ENCODE measurements around the gene WAS.

The WAS gene

GRCh38 chrX:48714573-48714972, 31.0 kb downstream of the WAS start:
- Histone ChIP-seq H3K9me3 (ENCODE audit: insufficient read depth, low read depth, low read length) (no peaks in the 10 kb centered on the region), H3K9ac (ENCODE audit: low read length) (no peak overlapping the region)
- no CpG with 5 or more reads among the region's 5 CpGs for WGBS (ENCODE audit: extremely low coverage, insufficient coverage, insufficient read length)

GRCh38 chrX:48715072-48715471, 31.5 kb downstream of the WAS start:
- no peak for DNase-seq
- no peak overlapping the region for H2AFZ ChIP-seq (ENCODE audit: insufficient read depth, low read length, poor library complexity)
- no peak overlapping the region for H4K12ac ChIP-seq (ENCODE audit: low read depth, low read length)
- no peak overlapping the region for H4K91ac ChIP-seq (ENCODE audit: low read depth, low read length)
- no peak overlapping the region for H3K18ac ChIP-seq (ENCODE audit: low read length)
- no peak overlapping the region for H3K14ac ChIP-seq (ENCODE audit: low read length)
- H4K8ac ChIP-seq (ENCODE audit: low read depth, low read length) = no peak overlapping the region
- H3K4me3 ChIP-seq (ENCODE audit: low read depth, low read length) = no peak overlapping the region
- no peak overlapping the region for H3K27ac ChIP-seq (ENCODE audit: low read depth, low read length)
- no peak overlapping the region for H3K23ac ChIP-seq (ENCODE audit: low read length)
- no peaks in the 10 kb centered on the region for H3K79me1 ChIP-seq (ENCODE audit: low read length)
- no peaks in the 10 kb centered on the region for H3K9me3 ChIP-seq (ENCODE audit: insufficient read depth, low read depth, low read length)
- H3K9ac ChIP-seq (ENCODE audit: low read length) = no peak overlapping the region
- no peak overlapping the region for H3K4ac ChIP-seq (ENCODE audit: low read depth, low read length)
- no peak overlapping the region for H2AK5ac ChIP-seq (ENCODE audit: low read length)
- H3K79me2 ChIP-seq (ENCODE audit: control insufficient read depth, insufficient read depth, low read length, poor library complexity) = no peaks in the 10 kb centered on the region
- no peaks in the 10 kb centered on the region for H3K36me3 ChIP-seq (ENCODE audit: control insufficient read depth in 1 of 2, insufficient read depth in 2 of 2, low read length in 2 of 2)
- no peak overlapping the region for H2BK120ac ChIP-seq (ENCODE audit: insufficient read depth, low read length, poor library complexity)
- H3K4me1 ChIP-seq (ENCODE audit: control insufficient read depth in 1 of 2, insufficient read depth in 2 of 2, low read length in 2 of 2) = peaks cover 0 to 6% of the 10 kb centered on the region in 2 experiments
- WGBS (ENCODE audit: extremely low coverage, insufficient coverage, insufficient read length) = no CpG with 5 or more reads among the region's 2 CpGs
- no peak overlapping the region for H2BK12ac ChIP-seq (ENCODE audit: low read length)
- H3K27me3 ChIP-seq (ENCODE audit: insufficient read depth, low read length) = no peaks in the 10 kb centered on the region
- no peak overlapping the region for H2BK5ac ChIP-seq (ENCODE audit: low read depth, low read length, poor library complexity)
- no peak overlapping the region for H3K4me2 ChIP-seq (ENCODE audit: low read length)

More at GRCh38 chrX:48714573-48714972, 31.0 kb downstream of the WAS start:
- Histone ChIP-seq H4K8ac (ENCODE audit: low read depth, low read length) (no peak overlapping the region), H3K4me1 (ENCODE audit: control insufficient read depth in 1 of 2, insufficient read depth in 2 of 2, low read length in 2 of 2) (peaks cover 0 to 6% of the 10 kb centered on the region in 2 experiments), H3K4me2 (ENCODE audit: low read length) (no peak overlapping the region), H2BK120ac (ENCODE audit: insufficient read depth, low read length, poor library complexity) (no peak overlapping the region), H3K23ac (ENCODE audit: low read length) (no peak overlapping the region), H2AFZ (ENCODE audit: insufficient read depth, low read length, poor library complexity) (no peak overlapping the region), H3K18ac (ENCODE audit: low read length) (no peak overlapping the region), H2AK5ac (ENCODE audit: low read length) (no peak overlapping the region), H3K14ac (ENCODE audit: low read length) (no peak overlapping the region), H4K12ac (ENCODE audit: low read depth, low read length) (no peak overlapping the region), H3K27me3 (ENCODE audit: insufficient read depth, low read length) (no peaks in the 10 kb centered on the region), H3K79me1 (ENCODE audit: low read length) (no peaks in the 10 kb centered on the region), H3K36me3 (ENCODE audit: control insufficient read depth in 1 of 2, insufficient read depth in 2 of 2, low read length in 2 of 2) (no peaks in the 10 kb centered on the region), H4K91ac (ENCODE audit: low read depth, low read length) (no peak overlapping the region), H3K79me2 (ENCODE audit: control insufficient read depth, insufficient read depth, low read length, poor library complexity) (no peaks in the 10 kb centered on the region), H3K4me3 (ENCODE audit: low read depth, low read length) (no peak overlapping the region), H2BK12ac (ENCODE audit: low read length) (no peak overlapping the region), H3K27ac (ENCODE audit: low read depth, low read length) (no peak overlapping the region), H2BK5ac (ENCODE audit: low read depth, low read length, poor library complexity) (no peak overlapping the region), H3K4ac (ENCODE audit: low read depth, low read length) (no peak overlapping the region)
- no peak for DNase-seq

GRCh38 chrX:48715876-48716502, 32.4 kb downstream of the WAS start:
- H3K9ac ChIP-seq (ENCODE audit: low read length) = no peak overlapping the region

GRCh38 chrX:48719958-48720357, 36.4 kb downstream of the WAS start:
- Histone ChIP-seq H2AK5ac (ENCODE audit: low read length) (no peak overlapping the region), H3K14ac (ENCODE audit: low read length) (no peak overlapping the region), H3K27me3 (ENCODE audit: insufficient read depth, low read length) (no peaks in the 10 kb centered on the region), H4K8ac (ENCODE audit: low read depth, low read length) (no peak overlapping the region), H3K23ac (ENCODE audit: low read length) (no peak overlapping the region), H3K4me1 (ENCODE audit: control insufficient read depth in 1 of 2, insufficient read depth in 2 of 2, low read length in 2 of 2) (no peaks in the 10 kb centered on the region), H2BK5ac (ENCODE audit: low read depth, low read length, poor library complexity) (no peak overlapping the region), H3K4me3 (ENCODE audit: low read depth, low read length) (no peak overlapping the region), H3K9me3 (ENCODE audit: insufficient read depth, low read depth, low read length) (no peaks in the 10 kb centered on the region), H4K12ac (ENCODE audit: low read depth, low read length) (no peak overlapping the region), H3K9ac (ENCODE audit: low read length) (no peak overlapping the region), H2BK12ac (ENCODE audit: low read length) (no peak overlapping the region), H4K91ac (ENCODE audit: low read depth, low read length) (no peak overlapping the region), H2BK120ac (ENCODE audit: insufficient read depth, low read length, poor library complexity) (no peak overlapping the region), H3K79me1 (ENCODE audit: low read length) (no peaks in the 10 kb centered on the region), H3K4me2 (ENCODE audit: low read length) (no peak overlapping the region), H3K36me3 (ENCODE audit: control insufficient read depth in 1 of 2, insufficient read depth in 2 of 2, low read length in 2 of 2) (no peaks in the 10 kb centered on the region), H3K79me2 (ENCODE audit: control insufficient read depth, insufficient read depth, low read length, poor library complexity) (no peaks in the 10 kb centered on the region), H3K4ac (ENCODE audit: low read depth, low read length) (no peak overlapping the region), H3K18ac (ENCODE audit: low read length) (no peak overlapping the region), H2AFZ (ENCODE audit: insufficient read depth, low read length, poor library complexity) (no peak overlapping the region), H3K27ac (ENCODE audit: low read depth, low read length) (no peak overlapping the region)
- no CpG with 5 or more reads among the region's 2 CpGs for WGBS (ENCODE audit: extremely low coverage, insufficient coverage, insufficient read length)
- no peak for DNase-seq

More at GRCh38 chrX:48715876-48716502, 32.4 kb downstream of the WAS start:
- no peak overlapping the region for H2AFZ ChIP-seq (ENCODE audit: insufficient read depth, low read length, poor library complexity)
- H3K79me1 ChIP-seq (ENCODE audit: low read length) = no peaks in the 10 kb centered on the region
- no peak overlapping the region for H3K14ac ChIP-seq (ENCODE audit: low read length)
- no peak overlapping the region for H3K4me3 ChIP-seq (ENCODE audit: low read depth, low read length)
- H3K9me3 ChIP-seq (ENCODE audit: insufficient read depth, low read depth, low read length) = no peaks in the 10 kb centered on the region
- no peaks in the 10 kb centered on the region for H3K79me2 ChIP-seq (ENCODE audit: control insufficient read depth, insufficient read depth, low read length, poor library complexity)
- no peak overlapping the region for H4K91ac ChIP-seq (ENCODE audit: low read depth, low read length)
- H3K27me3 ChIP-seq (ENCODE audit: insufficient read depth, low read length) = no peaks in the 10 kb centered on the region
- no CpG with 5 or more reads among the region's 4 CpGs for WGBS (ENCODE audit: extremely low coverage, insufficient coverage, insufficient read length)
- no peak overlapping the region for H2BK12ac ChIP-seq (ENCODE audit: low read length)
- H3K27ac ChIP-seq (ENCODE audit: low read depth, low read length) = no peak overlapping the region
- H2BK120ac ChIP-seq (ENCODE audit: insufficient read depth, low read length, poor library complexity) = no peak overlapping the region
- H3K4me1 ChIP-seq (ENCODE audit: control insufficient read depth in 1 of 2, insufficient read depth in 2 of 2, low read length in 2 of 2) = peaks cover 0 to 6% of the 10 kb centered on the region in 2 experiments
- no peak overlapping the region for H3K23ac ChIP-seq (ENCODE audit: low read length)
- no peak overlapping the region for H4K8ac ChIP-seq (ENCODE audit: low read depth, low read length)
- no peak overlapping the region for H3K4ac ChIP-seq (ENCODE audit: low read depth, low read length)
- H3K4me2 ChIP-seq (ENCODE audit: low read length) = no peak overlapping the region
- no peak overlapping the region for H3K18ac ChIP-seq (ENCODE audit: low read length)
- H4K12ac ChIP-seq (ENCODE audit: low read depth, low read length) = no peak overlapping the region
- no peak overlapping the region for H2BK5ac ChIP-seq (ENCODE audit: low read depth, low read length, poor library complexity)
- no peak overlapping the region for H2AK5ac ChIP-seq (ENCODE audit: low read length)
- no peaks in the 10 kb centered on the region for H3K36me3 ChIP-seq (ENCODE audit: control insufficient read depth in 1 of 2, insufficient read depth in 2 of 2, low read length in 2 of 2)
- no peak for DNase-seq
